Astrocyte of the cerebellum (primary cell): Measurements from ENCODE around the gene GLDC.

Experiments used
- DNase-seq: peaks from one replicate; pipeline ENCODE4 v3.0.0-alpha.2; 2011; ENCODE audit warnings: low read depth
- H3K4me3 ChIP-seq: 2 replicates; pipeline ENCODE4 v1.5.1; 2011; ENCODE audit warnings: mild to moderate bottlenecking, low read depth, low read length, moderate library complexity
- CTCF ChIP-seq: IDR thresholded peaks from 2 replicates; pipeline ENCODE4 v1.5.1; 2012; ENCODE audit warnings: low read length, low read depth, moderate library complexity, mild to moderate bottlenecking; ENCODE audit errors: missing control alignments
- in situ Hi-C: cut with HindIII; loops from 2 replicates; pipeline ENCODE4 v1.10.0; 2017; ENCODE audit warnings: low sequenced_read_pairs

Gene GLDC

GRCh38 chr9:6667080-6667479 is 21.6 kb upstream of the GLDC start:
- DNase-seq = no peak
- in situ Hi-C loops = loop anchor here (25.0 kb wide), 1 partner anchor 155 kb away; no protein-coding TSS in a partner anchor
- no peak for TF ChIP-seq CTCF

DNA sequence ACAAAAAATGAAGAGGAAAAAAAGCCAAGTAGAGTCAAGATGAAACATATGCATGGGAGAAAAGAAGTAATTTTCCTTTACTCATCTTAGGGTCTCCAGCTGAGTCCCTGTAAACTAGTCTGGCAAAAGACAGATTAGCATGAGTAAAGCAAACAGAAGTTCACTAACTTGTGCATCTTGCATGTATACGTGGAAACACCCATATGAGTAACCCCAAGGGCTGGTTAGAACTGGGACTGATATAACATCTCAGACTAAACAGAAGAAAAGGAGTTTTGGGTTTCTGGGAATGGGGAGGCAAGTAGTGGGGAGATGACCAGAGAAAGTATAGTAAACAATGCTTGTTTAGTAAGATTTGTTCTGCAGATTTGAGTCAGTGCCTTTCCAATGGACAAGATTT is 20.1 kb upstream of the GLDC start:
- DNase-seq = no peak
- H3K4me3 ChIP-seq = no peak overlapping the region
- no peak for TF ChIP-seq CTCF
- in situ Hi-C loops = loop anchor here (25.0 kb wide), 1 partner anchor 153 kb away; no protein-coding TSS in a partner anchor

More at GRCh38 chr9:6667080-6667479, 21.6 kb upstream of the GLDC start:
- no peak overlapping the region for H3K4me3 ChIP-seq

- no peak for TF ChIP-seq CTCF
- in situ Hi-C loops = loop anchor here (25.0 kb wide), 1 partner anchor 152 kb away; no protein-coding TSS in a partner anchor
These were observed 18.7 kb upstream of the GLDC start for GRCh38 chr9:6664204-6664680.

DNA sequence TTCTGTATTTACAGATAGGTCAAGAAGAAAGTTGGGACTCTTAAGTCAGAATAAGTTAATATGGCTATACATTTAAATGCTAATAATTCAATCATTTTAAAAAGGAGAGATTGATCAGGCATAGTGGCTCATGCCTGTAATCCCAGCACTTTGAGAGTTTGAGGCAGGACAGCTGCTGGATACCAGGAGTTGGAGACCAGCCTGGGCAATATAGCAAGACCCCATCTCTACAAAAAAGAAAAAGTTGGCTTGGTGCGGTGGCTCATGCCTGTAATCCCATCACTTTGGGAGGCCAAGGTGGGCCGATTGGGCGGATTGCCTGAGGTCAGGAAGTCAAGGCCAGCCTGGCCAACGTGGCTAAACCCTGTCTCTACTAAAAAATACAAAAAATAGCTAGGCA is 15.0 kb upstream of the GLDC start:
- DNase-seq = no peak
- in situ Hi-C loops = loop anchor here (25.0 kb wide), 1 partner anchor 148 kb away; no protein-coding TSS in a partner anchor
- H3K4me3 ChIP-seq = no peak overlapping the region
- no peak for TF ChIP-seq CTCF

More at GRCh38 chr9:6664204-6664680, 18.7 kb upstream of the GLDC start:
- DNase-seq = no peak
- H3K4me3 ChIP-seq = no peak overlapping the region

- no peak overlapping the region for H3K4me3 ChIP-seq
- no peak for TF ChIP-seq CTCF
- in situ Hi-C loops = loop anchor here (25.0 kb wide), 1 partner anchor 146 kb away; no protein-coding TSS in a partner anchor
- DNase-seq = no peak
These were observed 13.3 kb upstream of the GLDC start for GRCh38 chr9:6658628-6659353.

DNA sequence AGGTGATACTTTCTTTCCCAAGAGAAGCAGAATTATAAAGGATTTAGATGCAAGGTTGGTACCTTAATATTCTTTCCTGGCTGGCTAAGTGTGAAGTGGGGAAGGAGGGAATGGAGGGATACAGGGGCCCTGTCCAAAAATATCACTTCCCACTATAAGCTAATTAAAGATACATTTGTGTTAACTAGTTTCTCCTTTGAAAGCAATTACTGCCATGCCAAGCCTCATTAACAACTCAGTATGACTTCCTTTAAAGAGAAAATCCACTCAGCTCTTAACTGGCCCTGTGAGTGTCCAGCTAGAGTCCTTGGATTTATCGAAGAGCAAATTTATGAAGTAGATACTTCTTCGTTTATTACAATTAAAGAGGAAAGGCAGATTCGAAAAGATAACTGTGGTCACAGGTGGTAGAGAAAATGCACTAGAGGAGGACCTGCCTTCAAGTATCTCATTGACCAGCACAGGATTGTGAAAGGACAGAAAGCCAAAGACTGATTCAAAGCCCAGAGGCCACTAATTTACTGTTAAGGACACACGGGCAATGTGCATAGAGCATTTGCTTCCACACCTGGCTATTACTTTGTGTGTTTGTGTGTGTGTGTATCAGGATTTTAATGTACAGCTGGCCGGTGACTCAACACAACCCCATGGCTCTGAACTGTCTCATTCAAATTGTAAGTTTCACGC is 11.2 kb upstream of the GLDC start:
- TF ChIP-seq CTCF = no peak
- no peak overlapping the region for H3K4me3 ChIP-seq
- in situ Hi-C loops = loop anchor here (25.0 kb wide), 1 partner anchor 144 kb away; no protein-coding TSS in a partner anchor
- DNase-seq = no peak
